Activated CD4-positive, alpha-beta memory T cell treated with anti-CD3 and anti-CD28 coated beads, Interleukin-2, amount 10 ng/mL, durations not matched to agents 7 days and 5 days (primary cell): ENCODE results near the gene ARIH2. TPM values are rescaled to one million over a fixed set of nuclear protein-coding genes. Genes with fewer than 3 reads are reported as not detected.
"Not testable (repeated sequence)": the region's sequence is repeated elsewhere in the genome, so short reads cannot be mapped to it uniquely, and the experiment has no call there.

Experiments used
- CTCF ChIA-PET: fragments of 350-600 bp; sonication (Branson Sonifier 250); formaldehyde crosslinking; loops from one replicate; lab custom pipeline; 2021; ENCODE audit warnings: antibody characterized with exemption, inconsistent platforms; lab: Charles Lee
- POLR2A ChIA-PET: fragments of 350-600 bp; sonication (Branson Sonifier 250); formaldehyde crosslinking; loops from one replicate; lab custom pipeline; 2021; ENCODE audit warnings: antibody characterized with exemption; lab: Charles Lee
- DNase-seq: peaks from one replicate; pipeline ENCODE4 v3.0.0-alpha.2; 2020
- H3K27ac Mint-ChIP-seq: one replicate; pipeline ENCODE4 v1.8.0; 2021; ENCODE audit warnings: mild to moderate bottlenecking, mixed read lengths
- H3K27me3 Mint-ChIP-seq: one replicate; pipeline ENCODE4 v1.8.0; 2021; ENCODE audit warnings: mixed read lengths
- H3K36me3 Mint-ChIP-seq: one replicate; pipeline ENCODE4 v1.8.0; 2021; ENCODE audit warnings: low read depth, mixed read lengths
- H3K4me1 Mint-ChIP-seq: one replicate; pipeline ENCODE4 v1.8.0; 2021; ENCODE audit warnings: mixed read lengths
- H3K4me3 Mint-ChIP-seq: one replicate; pipeline ENCODE4 v1.8.0; 2021; ENCODE audit warnings: mild to moderate bottlenecking, mixed read lengths
- H3K9me3 Mint-ChIP-seq: one replicate; pipeline ENCODE4 v1.8.0; 2021; ENCODE audit warnings: mixed read lengths
- total RNA-seq, 2 experiments: library from RNA; stranded (reverse); gene quantifications; one replicate each; pipeline ENCODE4 v1.2.3, GENCODE V29; 2021

The ARIH2 gene
- total RNA-seq, 2 experiments from 2014 or later = 100 TPM

- peaks cover 46% of the 10 kb centered on the region for H3K4me1 Mint-ChIP-seq
- POLR2A ChIA-PET = interaction anchor here (0.8 to 4.4 kb wide), 21 partner anchors 9 to 182 kb away, joined by 3 to 91 read pairs (median 4); partner anchors contain the start of genes ARIH2, IP6K2, NDUFAF3 and PRKAR2A
- peak within 1 kb of the TSS; percentile 89 for H3K4me3 Mint-ChIP-seq
- CTCF ChIA-PET = interaction anchor here (0.5 to 4.0 kb wide), 16 partner anchors 9 to 1063 kb away, joined by 3 to 25 read pairs (median 4); partner anchors contain the start of genes ARIH2, NCKIPSD and WDR6
- H3K27me3 Mint-ChIP-seq = no peaks in the 10 kb centered on the region
- DNase-seq = peak; percentile 95
- H3K27ac Mint-ChIP-seq = peak within 1 kb of the TSS; percentile 91
- no peaks in the 10 kb centered on the region for H3K9me3 Mint-ChIP-seq
- peaks cover 4% of the 10 kb centered on the region for H3K36me3 Mint-ChIP-seq
These were observed 20.0 kb upstream of the ARIH2 start, which contains the start of gene SLC25A20 for GRCh38 chr3:48898383-48899234. Gene SLC25A20 (minus strand): TSS chr3:48898882. CDS start chr3:48898794, 88 bp downstream.

GRCh38 chr3:48899273-48899672 is 19.4 kb upstream of the ARIH2 start:
- Mint-ChIP-seq H3K27me3 (no peaks in the 10 kb centered on the region), H3K4me1 (peaks cover 48% of the 10 kb centered on the region), H3K9me3 (no peaks in the 10 kb centered on the region), H3K4me3 (peak overlapping the region; percentile 89), H3K36me3 (peaks cover 4% of the 10 kb centered on the region), H3K27ac (peak overlapping the region; percentile 91)
- ChIA-PET POLR2A (interaction anchor here (1.0 to 4.4 kb wide), 13 partner anchors 9 to 183 kb away, joined by 3 to 91 read pairs (median 5); partner anchors contain the start of genes ARIH2, IP6K2 and PRKAR2A), CTCF (interaction anchor here (1.0 to 4.0 kb wide), 4 partner anchors 20 to 108 kb away, joined by 3 to 25 read pairs (median 5); partner anchors contain the start of genes ARIH2 and WDR6)
- DNase-seq = peak; percentile 46

- peaks cover 15% of the 10 kb centered on the region for H3K4me1 Mint-ChIP-seq
- H3K27ac Mint-ChIP-seq, H3K9me3 Mint-ChIP-seq, H3K27me3 Mint-ChIP-seq, H3K36me3 Mint-ChIP-seq, CTCF ChIA-PET, DNase-seq, H3K4me3 Mint-ChIP-seq: not testable (repeated sequence)
- POLR2A ChIA-PET = interaction anchor here (1.4 to 2.0 kb wide), 2 partner anchors 8 to 12 kb away, joined by 6 to 9 read pairs; partner anchors contain the start of genes ARIH2 and SLC25A20
These were observed 11.6 kb upstream of the ARIH2 start for GRCh38 chr3:48907026-48907425.

- Mint-ChIP-seq H3K9me3 (no peaks in the 10 kb centered on the region), H3K27ac (no peak overlapping the region), H3K27me3 (no peaks in the 10 kb centered on the region), H3K4me1 (peaks cover 22% of the 10 kb centered on the region), H3K4me3 (no peak overlapping the region), H3K36me3 (peaks cover 11% of the 10 kb centered on the region)
- CTCF ChIA-PET = interaction anchor here (0.7 kb wide), 1 partner anchor 266 kb away, joined by 3 read pairs; no protein-coding TSS in a partner anchor
- no peak for DNase-seq
- POLR2A ChIA-PET = interaction anchor here (1.5 kb wide), 1 partner anchor 34 kb away, joined by 3 read pairs; no protein-coding TSS in a partner anchor
These were observed 3.3 kb upstream of the ARIH2 start for GRCh38 chr3:48915296-48915695.

GRCh38 chr3:48919215-48920138 is 835 bp downstream of the ARIH2 start:
- peak overlapping the region; percentile 99 for H3K27ac Mint-ChIP-seq
- ChIA-PET CTCF (interaction anchor here (0.7 to 3.6 kb wide), 16 partner anchors 8 to 831 kb away, joined by 3 to 28 read pairs (median 4); partner anchors contain the start of genes NDUFAF3, PRKAR2A, SLC25A20 and WDR6), POLR2A (interaction anchor here (0.7 to 4.7 kb wide), 38 partner anchors 9 to 525 kb away, joined by 3 to 91 read pairs (median 4); partner anchors contain the start of genes IMPDH2, IP6K2, NDUFAF3 and P4HTM)
- no peaks in the 10 kb centered on the region for H3K9me3 Mint-ChIP-seq
- H3K4me1 Mint-ChIP-seq = peaks cover 36% of the 10 kb centered on the region
- DNase-seq = peak; percentile 64
- peaks cover 24% of the 10 kb centered on the region for H3K36me3 Mint-ChIP-seq
- no peaks in the 10 kb centered on the region for H3K27me3 Mint-ChIP-seq
- H3K4me3 Mint-ChIP-seq = peak overlapping the region; percentile 88

- Mint-ChIP-seq H3K4me1 (peaks cover 67% of the 10 kb centered on the region), H3K9me3 (no peaks in the 10 kb centered on the region), H3K4me3 (no peak overlapping the region), H3K27me3 (no peaks in the 10 kb centered on the region), H3K36me3 (peaks cover 58% of the 10 kb centered on the region), H3K27ac (peak overlapping the region; percentile 66)
- no peak for DNase-seq
- ChIA-PET CTCF (interaction anchor here (3.8 kb wide), 1 partner anchor 8 kb away, joined by 28 read pairs; the partner anchor contains the start of gene ARIH2), POLR2A (interaction anchor here (0.7 to 7.7 kb wide), 4 partner anchors 8 to 167 kb away, joined by 3 to 90 read pairs (median 4); partner anchors contain the start of genes ARIH2 and SLC25A20)
These were observed 8.1 kb downstream of the ARIH2 start for GRCh38 chr3:48926425-48927392.

GRCh38 chr3:48927928-48928327 is 9.3 kb downstream of the ARIH2 start:
- no peak for DNase-seq
- Mint-ChIP-seq H3K4me1 (peaks cover 72% of the 10 kb centered on the region), H3K4me3 (peak overlapping the region; percentile 4), H3K36me3 (peaks cover 65% of the 10 kb centered on the region), H3K9me3 (no peaks in the 10 kb centered on the region), H3K27ac (peak overlapping the region; percentile 66), H3K27me3 (no peaks in the 10 kb centered on the region)
- POLR2A ChIA-PET = interaction anchor here (0.9 to 7.7 kb wide), 5 partner anchors 9 to 211 kb away, joined by 3 to 90 read pairs (median 4); partner anchors contain the start of genes ARIH2, IP6K2, NDUFAF3 and SLC25A20
- CTCF ChIA-PET = interaction anchor here (1.1 to 3.8 kb wide), 3 partner anchors 9 to 188 kb away, joined by 3 to 28 read pairs (median 11); partner anchors contain the start of gene ARIH2

GRCh38 chr3:48928679-48929078 is 10.0 kb downstream of the ARIH2 start:
- Mint-ChIP-seq H3K27me3 (no peaks in the 10 kb centered on the region), H3K4me3 (peak overlapping the region; percentile 14), H3K9me3 (no peaks in the 10 kb centered on the region), H3K4me1 (peaks cover 73% of the 10 kb centered on the region), H3K36me3 (peaks cover 68% of the 10 kb centered on the region), H3K27ac (peak overlapping the region; percentile 66)
- ChIA-PET POLR2A (interaction anchor here (0.5 to 7.7 kb wide), 7 partner anchors 10 to 212 kb away, joined by 3 to 90 read pairs (median 3); partner anchors contain the start of genes ARIH2, IP6K2, NDUFAF3 and SLC25A20), CTCF (interaction anchor here (0.9 to 3.8 kb wide), 6 partner anchors 10 to 189 kb away, joined by 3 to 28 read pairs (median 4); partner anchors contain the start of genes ARIH2 and WDR6)
- no peak for DNase-seq

- Mint-ChIP-seq H3K27me3 (no peaks in the 10 kb centered on the region), H3K4me1 (peaks cover 75% of the 10 kb centered on the region), H3K27ac (peak overlapping the region; percentile 67), H3K36me3 (peaks cover 73% of the 10 kb centered on the region), H3K4me3 (no peak overlapping the region), H3K9me3 (no peaks in the 10 kb centered on the region)
- CTCF ChIA-PET = interaction anchor here (0.9 to 3.8 kb wide), 6 partner anchors 11 to 78 kb away, joined by 3 to 28 read pairs (median 6); partner anchors contain the start of genes ARIH2 and WDR6
- DNase-seq = no peak
- POLR2A ChIA-PET = interaction anchor here (1.0 to 7.7 kb wide), 9 partner anchors 11 to 212 kb away, joined by 3 to 90 read pairs (median 3); partner anchors contain the start of genes ARIH2, IP6K2, NDUFAF3 and PRKAR2A
These were observed 10.9 kb downstream of the ARIH2 start for GRCh38 chr3:48929358-48930035.

- Mint-ChIP-seq H3K27ac (peak overlapping the region; percentile 31), H3K36me3 (peaks cover 78% of the 10 kb centered on the region), H3K4me3 (no peak overlapping the region), H3K27me3 (no peaks in the 10 kb centered on the region), H3K4me1 (peaks cover 81% of the 10 kb centered on the region), H3K9me3 (no peaks in the 10 kb centered on the region)
- CTCF ChIA-PET = interaction anchor here (0.8 to 3.8 kb wide), 5 partner anchors 9 to 33 kb away, joined by 3 to 28 read pairs (median 5); partner anchors contain the start of gene ARIH2
- POLR2A ChIA-PET = interaction anchor here (1.0 to 7.7 kb wide), 9 partner anchors 8 to 214 kb away, joined by 3 to 90 read pairs (median 3); partner anchors contain the start of genes ARIH2, IP6K2, NDUFAF3 and PRKAR2A
- DNase-seq = no peak
These were observed 11.9 kb downstream of the ARIH2 start for GRCh38 chr3:48930590-48930989.
